ENCODE results near the gene ZNFX1.

GRCh38 chr20:49286689-49287551 is 9.1 kb upstream of the ZNFX1 start:
- TF ChIP-seq CTCF (IDR thresholded peaks at IDR 0.05) (no peak), POLR2A (IDR thresholded peaks at IDR 0.05) (no peak)
